Activated CD4-positive, alpha-beta T cell treated with anti-CD3 and anti-CD28 coated beads, Interleukin-2, amount 10 ng/mL, durations not matched to agents 24 days and 14 days (primary cell): Measurements from ENCODE around the gene MRTFB. TPM values are rescaled to one million over a fixed set of nuclear protein-coding genes. Genes with fewer than 3 reads are reported as not detected.

Source experiments
- DNase-seq: peaks from one replicate; pipeline ENCODE4 v3.0.0; 2022
- H3K27ac Mint-ChIP-seq: one replicate; pipeline ENCODE4 v1.8.0; 2022; ENCODE audit warnings: mild to moderate bottlenecking, mixed read lengths
- H3K27me3 Mint-ChIP-seq: one replicate; pipeline ENCODE4 v1.8.0; 2022; ENCODE audit warnings: mixed read lengths
- H3K36me3 Mint-ChIP-seq: one replicate; pipeline ENCODE4 v1.8.0; 2022; ENCODE audit warnings: low read depth, mild to moderate bottlenecking, mixed read lengths
- H3K4me1 Mint-ChIP-seq: one replicate; pipeline ENCODE4 v1.8.0; 2021; ENCODE audit warnings: mixed read lengths
- H3K4me3 Mint-ChIP-seq: one replicate; pipeline ENCODE4 v1.8.0; 2022; ENCODE audit warnings: mild to moderate bottlenecking, moderate library complexity, mixed read lengths
- H3K9me3 Mint-ChIP-seq: one replicate; pipeline ENCODE4 v1.8.0; 2021; ENCODE audit warnings: mixed read lengths
- intact Hi-C: fragments of 100-400 bp; cut with micrococcal nuclease; formaldehyde crosslinking; loops from one replicate; pipeline ENCODE4 v1.15.1; 2023
- total RNA-seq: library from RNA; stranded (reverse); gene quantifications from 2 replicates; pipeline ENCODE4 v1.2.3, GENCODE V29; 2022

The MRTFB gene
- total RNA-seq, 1 donor from 2014 or later: 15.0 TPM

GRCh38 chr16:14050291-14051027 is 20.7 kb upstream of the MRTFB start:
- intact Hi-C loops: no loop called here
- no peaks in the 10 kb centered on the region for H3K36me3 Mint-ChIP-seq
- no peaks in the 10 kb centered on the region for H3K27me3 Mint-ChIP-seq
- no peaks in the 10 kb centered on the region for H3K9me3 Mint-ChIP-seq
- no peak overlapping the region for H3K4me3 Mint-ChIP-seq
- H3K27ac Mint-ChIP-seq: no peak overlapping the region
- H3K4me1 Mint-ChIP-seq: no peaks in the 10 kb centered on the region
- no peak for DNase-seq

- no peak for DNase-seq
- Mint-ChIP-seq H3K27ac (no peak overlapping the region), H3K4me1 (no peaks in the 10 kb centered on the region), H3K27me3 (peaks cover under 1% of the 10 kb centered on the region), H3K9me3 (no peaks in the 10 kb centered on the region), H3K36me3 (no peaks in the 10 kb centered on the region), H3K4me3 (no peak overlapping the region)
- intact Hi-C loops: no loop called here
Measured at GRCh38 chr16:14051103-14051729, 19.9 kb upstream of the MRTFB start.

- Mint-ChIP-seq H3K4me3 (no peak overlapping the region), H3K27ac (no peak overlapping the region), H3K9me3 (no peaks in the 10 kb centered on the region), H3K27me3 (peaks cover 9% of the 10 kb centered on the region), H3K4me1 (no peaks in the 10 kb centered on the region), H3K36me3 (no peaks in the 10 kb centered on the region)
- intact Hi-C loops: no loop called here
- no peak for DNase-seq
Measured at GRCh38 chr16:14056970-14057369, 14.1 kb upstream of the MRTFB start.

GRCh38 chr16:14057878-14058382 is 13.2 kb upstream of the MRTFB start:
- Mint-ChIP-seq H3K36me3 (no peaks in the 10 kb centered on the region), H3K4me1 (no peaks in the 10 kb centered on the region), H3K4me3 (no peak overlapping the region), H3K27me3 (peaks cover 9% of the 10 kb centered on the region), H3K9me3 (no peaks in the 10 kb centered on the region), H3K27ac (no peak overlapping the region)
- no peak for DNase-seq
- intact Hi-C loops: no loop called here

- DNase-seq: no peak
- no peak overlapping the region for H3K4me3 Mint-ChIP-seq
- peaks cover 6% of the 10 kb centered on the region for H3K27me3 Mint-ChIP-seq
- no peak overlapping the region for H3K27ac Mint-ChIP-seq
- H3K9me3 Mint-ChIP-seq: no peaks in the 10 kb centered on the region
- no peaks in the 10 kb centered on the region for H3K36me3 Mint-ChIP-seq
- intact Hi-C loops: no loop called here
- H3K4me1 Mint-ChIP-seq: no peaks in the 10 kb centered on the region
Measured at GRCh38 chr16:14061732-14062259, 9.3 kb upstream of the MRTFB start.

- no peaks in the 10 kb centered on the region for H3K4me1 Mint-ChIP-seq
- H3K36me3 Mint-ChIP-seq: no peaks in the 10 kb centered on the region
- intact Hi-C loops: no loop called here
- H3K27me3 Mint-ChIP-seq: peaks cover 3% of the 10 kb centered on the region
- H3K27ac Mint-ChIP-seq: no peak overlapping the region
- no peak overlapping the region for H3K4me3 Mint-ChIP-seq
- H3K9me3 Mint-ChIP-seq: no peaks in the 10 kb centered on the region
- no peak for DNase-seq
Measured at GRCh38 chr16:14062261-14062660, 8.9 kb upstream of the MRTFB start.

GRCh38 chr16:14063618-14064581 is 7.2 kb upstream of the MRTFB start:
- no peaks in the 10 kb centered on the region for H3K9me3 Mint-ChIP-seq
- H3K36me3 Mint-ChIP-seq: no peaks in the 10 kb centered on the region
- no peaks in the 10 kb centered on the region for H3K4me1 Mint-ChIP-seq
- no peaks in the 10 kb centered on the region for H3K27me3 Mint-ChIP-seq
- H3K27ac Mint-ChIP-seq: no peak overlapping the region
- intact Hi-C loops: no loop called here
- DNase-seq: no peak
- no peak overlapping the region for H3K4me3 Mint-ChIP-seq

GRCh38 chr16:14069818-14070217 is 1.3 kb upstream of the MRTFB start:
- Mint-ChIP-seq H3K27ac (no peak overlapping the region), H3K4me3 (peak overlapping the region; percentile 91), H3K9me3 (no peaks in the 10 kb centered on the region), H3K36me3 (no peaks in the 10 kb centered on the region), H3K4me1 (peaks cover 10% of the 10 kb centered on the region), H3K27me3 (no peaks in the 10 kb centered on the region)
- intact Hi-C loops: loop anchor here (5.0 to 10.0 kb wide), 2 partner anchors 125 to 148 kb away; partner anchors contain the start of gene ERCC4
- no peak for DNase-seq

GRCh38 chr16:14070555-14070876 is 603 bp upstream of the MRTFB start:
- Mint-ChIP-seq H3K9me3 (no peaks in the 10 kb centered on the region), H3K4me3 (peak overlapping the region; percentile 91), H3K27ac (peak overlapping the region; percentile 82), H3K27me3 (no peaks in the 10 kb centered on the region), H3K36me3 (no peaks in the 10 kb centered on the region), H3K4me1 (peaks cover 10% of the 10 kb centered on the region)
- intact Hi-C loops: loop anchor here (5.0 to 10.0 kb wide), 2 partner anchors 124 to 148 kb away; partner anchors contain the start of gene ERCC4
- no peak for DNase-seq

GRCh38 chr16:14071576-14072271 is 605 bp downstream of the MRTFB start:
- no peaks in the 10 kb centered on the region for H3K36me3 Mint-ChIP-seq
- no peak for DNase-seq
- no peaks in the 10 kb centered on the region for H3K27me3 Mint-ChIP-seq
- H3K4me3 Mint-ChIP-seq: peak overlapping the region; percentile 87
- intact Hi-C loops: loop anchor here (5.0 to 10.0 kb wide), 2 partner anchors 123 to 149 kb away; partner anchors contain the start of gene ERCC4
- no peaks in the 10 kb centered on the region for H3K9me3 Mint-ChIP-seq
- H3K4me1 Mint-ChIP-seq: peaks cover 10% of the 10 kb centered on the region
- H3K27ac Mint-ChIP-seq: peak overlapping the region; percentile 71

GRCh38 chr16:14072360-14072759 is 1.2 kb downstream of the MRTFB start:
- peak overlapping the region; percentile 87 for H3K4me3 Mint-ChIP-seq
- H3K27ac Mint-ChIP-seq: no peak overlapping the region
- no peak for DNase-seq
- intact Hi-C loops: loop anchor here (5.0 to 10.0 kb wide), 2 partner anchors 122 to 150 kb away; partner anchors contain the start of gene ERCC4
- H3K36me3 Mint-ChIP-seq: no peaks in the 10 kb centered on the region
- no peaks in the 10 kb centered on the region for H3K9me3 Mint-ChIP-seq
- no peaks in the 10 kb centered on the region for H3K27me3 Mint-ChIP-seq
- peaks cover 12% of the 10 kb centered on the region for H3K4me1 Mint-ChIP-seq

- Mint-ChIP-seq H3K4me1 (peaks cover 12% of the 10 kb centered on the region), H3K36me3 (no peaks in the 10 kb centered on the region), H3K27ac (no peak overlapping the region), H3K27me3 (no peaks in the 10 kb centered on the region), H3K9me3 (no peaks in the 10 kb centered on the region), H3K4me3 (no peak overlapping the region)
- intact Hi-C loops: loop anchor here (5.0 to 10.0 kb wide), 2 partner anchors 120 to 152 kb away; partner anchors contain the start of gene ERCC4
- no peak for DNase-seq
Measured at GRCh38 chr16:14074544-14074943, 3.4 kb downstream of the MRTFB start.

GRCh38 chr16:14077918-14078317 is 6.8 kb downstream of the MRTFB start:
- intact Hi-C loops: loop anchor here (10.0 kb wide), 1 partner anchor 117 kb away; no protein-coding TSS in a partner anchor
- no peaks in the 10 kb centered on the region for H3K9me3 Mint-ChIP-seq
- no peak overlapping the region for H3K4me3 Mint-ChIP-seq
- H3K36me3 Mint-ChIP-seq: peaks cover 8% of the 10 kb centered on the region
- DNase-seq: no peak
- H3K27me3 Mint-ChIP-seq: no peaks in the 10 kb centered on the region
- no peak overlapping the region for H3K27ac Mint-ChIP-seq
- peaks cover 4% of the 10 kb centered on the region for H3K4me1 Mint-ChIP-seq
